PC-3 (cell line): ENCODE data around the gene DIO1. TPM values are rescaled to one million over a fixed set of nuclear protein-coding genes. Genes with fewer than 3 reads are reported as not detected.

Experiments
- ATAC-seq: fragments of 200-7000 bp; cut with Tn5 transposase; 2 replicates; pipeline ENCODE4 v1.9.1; 2020; ENCODE audit warnings: mild to moderate bottlenecking, moderate library complexity
- BruUV-seq: library from RNA; stranded (reverse); fragments of 400-500 nt; replicated peaks from 2 replicates; lab custom pipeline; 2021; lab: Mats Ljungman, UMichigan
- CTCF ChIA-PET: fragments of 300-600 bp; sonication (Branson Sonifier 250); formaldehyde crosslinking; loops from one replicate; lab custom pipeline; 2022; ENCODE audit warnings: antibody characterized with exemption; lab: Charles Lee
- POLR2A ChIA-PET: fragments of 300-600 bp; sonication (Branson Sonifier 250); formaldehyde crosslinking; loops from one replicate; lab custom pipeline; 2022; ENCODE audit warnings: antibody characterized with exemption; ENCODE audit not compliant: unreplicated experiment; lab: Charles Lee
- DNase-seq: peaks from one replicate; pipeline ENCODE4 v3.0.0-alpha.2; 2015
- H2AFZ ChIP-seq: fragments of 300-600 bp; sonication (generic); 2 replicates; pipeline ENCODE4 v1.6.0; 2016; ENCODE audit warnings: antibody characterized with exemption, low read length
- H3F3A ChIP-seq: fragments of 300-600 bp; sonication (generic); one replicate; pipeline ENCODE4 v1.6.0; 2017; ENCODE audit warnings: antibody characterized with exemption, low read length, control low read depth, mild to moderate bottlenecking; ENCODE audit not compliant: unreplicated experiment
- H3K27ac ChIP-seq: fragments of 300-600 bp; sonication (generic); 2 replicates; pipeline ENCODE4 v1.5.1; 2016; ENCODE audit warnings: mild to moderate bottlenecking, low read length
- H3K27me3 ChIP-seq: fragments of 300-600 bp; sonication (generic); 2 replicates; pipeline ENCODE4 v1.6.1; 2016; ENCODE audit warnings: low read length, mixed read lengths
- H3K36me3 ChIP-seq: fragments of 300-600 bp; sonication (generic); 2 replicates; pipeline ENCODE4 v1.6.1; 2016; ENCODE audit warnings: low read depth, mixed run types, low read length, mixed read lengths
- H3K4me1 ChIP-seq: fragments of 300-600 bp; sonication (generic); 2 replicates; pipeline ENCODE4 v1.5.1; 2016; ENCODE audit warnings: low read length; ENCODE audit not compliant: insufficient read depth
- H3K4me2 ChIP-seq: fragments of 300-600 bp; sonication (generic); 2 replicates; pipeline ENCODE4 v1.6.0; 2016; ENCODE audit warnings: low read length
- H3K4me3 ChIP-seq: fragments of 300-600 bp; sonication (generic); 2 replicates; pipeline ENCODE4 v1.5.1; 2016; ENCODE audit warnings: mild to moderate bottlenecking, low read length, mixed read lengths
- H3K79me2 ChIP-seq: fragments of 300-600 bp; sonication (generic); 2 replicates; pipeline ENCODE4 v1.6.1; 2017; ENCODE audit warnings: low read length, mixed read lengths
- H3K9ac ChIP-seq: fragments of 300-600 bp; sonication (generic); 2 replicates; pipeline ENCODE4 v1.6.0; 2016; ENCODE audit warnings: mild to moderate bottlenecking, low read length
- H3K9me2 ChIP-seq: fragments of 300-600 bp; sonication (generic); replicated peaks from 2 replicates; pipeline ENCODE4 v1.6.1; 2016; ENCODE audit warnings: mixed run types, low read length, mixed read lengths
- H3K9me3 ChIP-seq: fragments of 300-600 bp; sonication (generic); 2 replicates; pipeline ENCODE4 v1.6.1; 2016; ENCODE audit warnings: low read length, mixed read lengths
- H4K20me1 ChIP-seq: fragments of 300-600 bp; sonication (generic); 2 replicates; pipeline ENCODE4 v1.6.1; 2016; ENCODE audit warnings: low read length, mixed read lengths
- CTCF ChIP-seq: fragments of 300-600 bp; sonication (generic); conservative IDR thresholded peaks from 2 replicates; pipeline ENCODE4 v1.5.1; 2017; ENCODE audit warnings: antibody characterized with exemption, low read depth, mild to moderate bottlenecking, low read length
- EZH2 ChIP-seq: fragments of 300-600 bp; sonication (generic); IDR thresholded peaks from one replicate; pipeline ENCODE4 v1.6.1; 2017; ENCODE audit warnings: antibody characterized with exemption, mild to moderate bottlenecking, low read length; ENCODE audit not compliant: unreplicated experiment
- EZH2phosphoT487 ChIP-seq: fragments of 300-600 bp; sonication (generic); IDR thresholded peaks from 2 replicates; pipeline ENCODE4 v1.6.1; 2018; ENCODE audit warnings: mild to moderate bottlenecking, antibody characterized with exemption, low read length, borderline replicate concordance
- intact Hi-C: fragments of 100-400 bp; cut with micrococcal nuclease; formaldehyde crosslinking; loops from 2 replicates; pipeline ENCODE4 v1.9.0; 2023
- total RNA-seq: library from RNA; depleted of rRNA; stranded (reverse); fragments of >200 nt; gene quantifications from 2 replicates; pipeline ENCODE4 v1.2.3, GENCODE V29; 2014; rRNA removed

DIO1 gene
- total RNA-seq, 1 experiment from 2014 or later, result not detected

- H3K9ac ChIP-seq, result no peak overlapping the region
- ChIA-PET CTCF (no interaction called here), POLR2A (no interaction called here)
- H3K4me3 ChIP-seq, result no peak overlapping the region
- H3K36me3 ChIP-seq, result peaks cover 22% of the 10 kb centered on the region
- no peaks in the 10 kb centered on the region for H3F3A ChIP-seq
- no peaks in the 10 kb centered on the region for H4K20me1 ChIP-seq
- peak overlapping the region; percentile 66 for H3K4me2 ChIP-seq
- intact Hi-C loops, result no loop called here
- H3K27ac ChIP-seq, result peak overlapping the region; percentile 22
- H3K4me1 ChIP-seq, result peaks cover 15% of the 10 kb centered on the region
- peak overlapping the region; percentile 8; the same call in 1 of the 2 replicates for H2AFZ ChIP-seq
- H3K9me2 ChIP-seq, result no peaks in the 10 kb centered on the region
- peak; percentile 86 for ATAC-seq
- DNase-seq, result peak; percentile 63
- no peaks in the 10 kb centered on the region for H3K27me3 ChIP-seq
- TF ChIP-seq EZH2 (no peak), EZH2phosphoT487 (no peak), CTCF (no peak)
- BruUV-seq, result no TSS peak
- H3K9me3 ChIP-seq, result no peaks in the 10 kb centered on the region
- peaks cover 3% of the 10 kb centered on the region; the same call in 1 of the 2 replicates for H3K79me2 ChIP-seq
Measured at GRCh38 chr1:53957194-53957818, 63.3 kb downstream of the DIO1 start.

GRCh38 chr1:53959664-53960250, 65.8 kb downstream of the DIO1 start:
- H3K36me3 ChIP-seq, result peaks cover 24% of the 10 kb centered on the region
- ATAC-seq, result no peak; the same call in 1 of the 2 replicates
- intact Hi-C loops, result loop anchor here (1.0 kb wide), 2 partner anchors 81 to 98 kb away; no protein-coding TSS in a partner anchor

More at GRCh38 chr1:53959664-53960250, 65.8 kb downstream of the DIO1 start:
- DNase-seq, result peak; percentile 70
- Histone ChIP-seq H3K4me3 (no peak overlapping the region), H3K9ac (no peak overlapping the region), H3K27me3 (no peaks in the 10 kb centered on the region), H3K4me1 (peaks cover 21% of the 10 kb centered on the region), H2AFZ (no peak overlapping the region), H4K20me1 (no peaks in the 10 kb centered on the region), H3K9me3 (no peaks in the 10 kb centered on the region), H3F3A (no peaks in the 10 kb centered on the region), H3K79me2 (no peaks in the 10 kb centered on the region), H3K9me2 (no peaks in the 10 kb centered on the region), H3K4me2 (no peak overlapping the region), H3K27ac (no peak overlapping the region)
- no TSS peak for BruUV-seq
- POLR2A ChIA-PET, result interaction anchor here (0.7 kb wide), 1 partner anchor 135 kb away, joined by 25 read pairs; no protein-coding TSS in a partner anchor
- TF ChIP-seq CTCF, result peak; percentile 81
- no peak for TF ChIP-seq EZH2
- CTCF ChIA-PET, result interaction anchor here (0.6 to 1.5 kb wide), 7 partner anchors 10 to 137 kb away, joined by 3 to 20 read pairs (median 6); partner anchors contain the start of gene IFT25

Other genes starting within 250 kb of the DIO1 start
- gene GLIS1, start 155.0 kb upstream of the DIO1 start, total RNA-seq, result 1.7 and 2.6 TPM in 2 replicates
- 59.3 and 63.6 TPM in 2 replicates for gene NDC1, start 55.9 kb upstream of the DIO1 start, total RNA-seq
- 21.1 and 22.7 TPM in 2 replicates for gene YIPF1, start 4.4 kb upstream of the DIO1 start, total RNA-seq
- gene IFT25, start 51.5 kb downstream of the DIO1 start, total RNA-seq, result 49.7 and 66.7 TPM in 2 replicates
- gene LRRC42, start 52.2 kb downstream of the DIO1 start, total RNA-seq, result 23.9 and 27.3 TPM in 2 replicates
- gene LDLRAD1, start 124.0 kb downstream of the DIO1 start, total RNA-seq, result not detected in 2 replicates
- gene TMEM59, start 159.0 kb downstream of the DIO1 start, total RNA-seq, result 71.5 and 133 TPM in 2 replicates
- 4.2 and 7.7 TPM in 2 replicates for gene TCEANC2, start 159.4 kb downstream of the DIO1 start, total RNA-seq